Smooth muscle cell (in vitro differentiated cells): Measurements from ENCODE around the gene GAS1. TPM values are rescaled to one million over a fixed set of nuclear protein-coding genes. Genes with fewer than 3 reads are reported as not detected.

Experiments used
- DNase-seq: peaks from one replicate; lab custom pipeline; 2025; ENCODE audit not compliant: unreplicated experiment; lab: John Stamatoyannopoulos, UW
- H2AFZ ChIP-seq: fragments of 200-600 bp; sonication (generic); 2 replicates; pipeline ENCODE4 v1.6.0; 2016; ENCODE audit warnings: antibody characterized with exemption, low read depth, mild to moderate bottlenecking
- H3F3A ChIP-seq: fragments of 200-600 bp; sonication (generic); 2 replicates; pipeline ENCODE4 v1.6.0; 2017; ENCODE audit warnings: antibody characterized with exemption, low read depth
- H3K27ac ChIP-seq: fragments of 200-600 bp; sonication (generic); 2 replicates; pipeline ENCODE4 v1.5.1; 2016; ENCODE audit warnings: low read depth, mild to moderate bottlenecking
- H3K27me3 ChIP-seq: fragments of 200-600 bp; sonication (generic); 2 replicates; pipeline ENCODE4 v1.6.1; 2016; ENCODE audit warnings: low read depth, mild to moderate bottlenecking
- H3K36me3 ChIP-seq: fragments of 200-600 bp; sonication (generic); 2 replicates; pipeline ENCODE4 v1.5.1; 2016; ENCODE audit warnings: low read depth
- H3K4me1 ChIP-seq: fragments of 200-600 bp; sonication (generic); 2 replicates; pipeline ENCODE4 v1.5.1; 2016; ENCODE audit warnings: low read depth
- H3K4me2 ChIP-seq: fragments of 200-600 bp; sonication (generic); 2 replicates; pipeline ENCODE4 v1.6.0; 2016; ENCODE audit warnings: mild to moderate bottlenecking
- H3K4me3 ChIP-seq: fragments of 200-600 bp; sonication (generic); 2 replicates; pipeline ENCODE4 v1.5.1; 2016; ENCODE audit warnings: mild to moderate bottlenecking
- H3K79me2 ChIP-seq: fragments of 200-600 bp; sonication (generic); 2 replicates; pipeline ENCODE4 v1.6.0; 2016; ENCODE audit warnings: low read depth, mild to moderate bottlenecking
- H3K9ac ChIP-seq: fragments of 200-600 bp; sonication (generic); 2 replicates; pipeline ENCODE4 v1.6.0; 2016; ENCODE audit warnings: low read depth
- H3K9me3 ChIP-seq: fragments of 200-600 bp; sonication (generic); replicated peaks from 2 replicates; pipeline ENCODE4 v1.5.1; 2016; ENCODE audit warnings: low read depth
- H4K20me1 ChIP-seq: fragments of 200-600 bp; sonication (generic); 2 replicates; pipeline ENCODE4 v1.6.0; 2016; ENCODE audit warnings: low read depth
- WGBS: methylation state at CpG from one replicate; pipeline ENCODE4 v1.1.7; 2016; ENCODE audit warnings: low lambda C conversion rate; 5-methylcytosine and 5-hydroxymethylcytosine counted together
- polyA plus RNA-seq: library from polyadenylated mRNA; unstranded; fragments of >200 nt; fragmentation: Nextera tagmentation; extraction: Ambion mirVana; gene quantifications from 2 replicates; pipeline ENCODE4 v1.2.1, GENCODE V29; 2016
- total RNA-seq: library from RNA; depleted of rRNA; stranded (reverse); fragments of >200 nt; gene quantifications from 2 replicates; pipeline ENCODE4 v1.2.3, GENCODE V29; 2014
- TF ChIP-seq, protein P1 (sequence below): fragments of 200-600 bp; sonication (generic); IDR thresholded peaks from 2 replicates; pipeline ENCODE4 v1.5.1; 2017; ENCODE audit warnings: borderline replicate concordance, mild to moderate bottlenecking, antibody characterized with exemption; ENCODE audit not compliant: insufficient read depth, poor library complexity, severe bottlenecking

Gene GAS1
- total and polyA plus RNA-seq, 2 experiments from 2014 or later: 74.8 to 134 TPM

DNA sequence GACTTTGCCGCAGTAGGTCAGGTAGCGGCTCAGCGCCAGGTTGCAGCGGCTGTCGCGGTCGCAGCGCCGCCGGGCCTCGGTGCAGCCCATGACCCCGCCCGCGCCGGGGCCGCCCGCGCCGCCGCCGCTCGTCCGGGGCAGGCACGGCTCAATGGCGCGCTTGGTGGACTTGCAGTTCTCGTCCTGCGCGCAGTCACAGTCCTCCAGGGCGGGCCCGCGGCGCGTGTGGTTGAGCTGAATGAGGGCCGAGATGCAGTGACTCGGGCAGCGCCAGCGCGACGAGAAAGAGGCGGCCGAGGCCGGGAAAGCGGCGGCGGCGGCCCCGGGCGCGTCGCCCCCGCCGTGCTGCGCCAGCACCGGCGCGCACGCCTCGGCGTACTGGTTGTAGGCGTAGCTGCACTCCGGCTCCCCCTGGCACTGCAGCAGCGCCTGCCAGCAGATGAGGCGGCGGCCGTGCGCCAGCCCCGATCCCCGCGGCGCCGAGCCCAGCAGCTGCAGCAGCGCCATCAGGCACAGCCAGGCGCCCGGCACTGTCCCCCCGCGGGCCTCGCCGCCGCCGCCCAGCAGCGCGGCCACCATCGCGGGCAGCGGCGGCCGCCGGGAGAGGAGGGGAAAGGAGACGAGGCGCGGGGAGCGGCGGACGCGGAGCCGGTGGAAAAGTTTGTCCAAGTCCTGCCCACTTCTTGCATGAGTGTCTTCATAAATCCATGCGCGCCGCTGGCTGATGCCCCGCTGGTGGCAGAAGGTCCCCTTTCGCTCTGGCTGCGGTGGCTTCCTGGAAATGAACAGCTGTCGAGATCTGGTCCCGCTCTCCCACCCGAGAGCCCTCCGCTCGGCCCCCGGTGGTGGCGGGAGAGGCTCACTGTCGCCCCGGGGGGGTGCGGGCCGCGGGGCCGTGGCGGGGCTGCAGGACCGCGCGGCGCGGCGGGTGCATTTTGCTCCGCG is 833 bp downstream of the GAS1 start:
- peaks cover 17% of the 10 kb centered on the region for H4K20me1 ChIP-seq
- H3K4me2 ChIP-seq: peak overlapping the region; percentile 90
- TF ChIP-seq, protein P1, sequence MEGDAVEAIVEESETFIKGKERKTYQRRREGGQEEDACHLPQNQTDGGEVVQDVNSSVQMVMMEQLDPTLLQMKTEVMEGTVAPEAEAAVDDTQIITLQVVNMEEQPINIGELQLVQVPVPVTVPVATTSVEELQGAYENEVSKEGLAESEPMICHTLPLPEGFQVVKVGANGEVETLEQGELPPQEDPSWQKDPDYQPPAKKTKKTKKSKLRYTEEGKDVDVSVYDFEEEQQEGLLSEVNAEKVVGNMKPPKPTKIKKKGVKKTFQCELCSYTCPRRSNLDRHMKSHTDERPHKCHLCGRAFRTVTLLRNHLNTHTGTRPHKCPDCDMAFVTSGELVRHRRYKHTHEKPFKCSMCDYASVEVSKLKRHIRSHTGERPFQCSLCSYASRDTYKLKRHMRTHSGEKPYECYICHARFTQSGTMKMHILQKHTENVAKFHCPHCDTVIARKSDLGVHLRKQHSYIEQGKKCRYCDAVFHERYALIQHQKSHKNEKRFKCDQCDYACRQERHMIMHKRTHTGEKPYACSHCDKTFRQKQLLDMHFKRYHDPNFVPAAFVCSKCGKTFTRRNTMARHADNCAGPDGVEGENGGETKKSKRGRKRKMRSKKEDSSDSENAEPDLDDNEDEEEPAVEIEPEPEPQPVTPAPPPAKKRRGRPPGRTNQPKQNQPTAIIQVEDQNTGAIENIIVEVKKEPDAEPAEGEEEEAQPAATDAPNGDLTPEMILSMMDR: no peak
- 1% methylated on average over 92 of the region's 125 CpGs for WGBS
- H2AFZ ChIP-seq: no peak overlapping the region
- peak overlapping the region; percentile 65 for H3K9ac ChIP-seq
- peaks cover 42% of the 10 kb centered on the region for H3K4me1 ChIP-seq
- peaks cover 14% of the 10 kb centered on the region for H3F3A ChIP-seq
- peak; percentile 73 for DNase-seq
- no peaks in the 10 kb centered on the region for H3K36me3 ChIP-seq
- peak overlapping the region; percentile 94 for H3K4me3 ChIP-seq
- no peaks in the 10 kb centered on the region for H3K9me3 ChIP-seq
- H3K27ac ChIP-seq: peak overlapping the region; percentile 70
- H3K79me2 ChIP-seq: peaks cover 21% of the 10 kb centered on the region
- peaks cover 2% of the 10 kb centered on the region for H3K27me3 ChIP-seq

DNA sequence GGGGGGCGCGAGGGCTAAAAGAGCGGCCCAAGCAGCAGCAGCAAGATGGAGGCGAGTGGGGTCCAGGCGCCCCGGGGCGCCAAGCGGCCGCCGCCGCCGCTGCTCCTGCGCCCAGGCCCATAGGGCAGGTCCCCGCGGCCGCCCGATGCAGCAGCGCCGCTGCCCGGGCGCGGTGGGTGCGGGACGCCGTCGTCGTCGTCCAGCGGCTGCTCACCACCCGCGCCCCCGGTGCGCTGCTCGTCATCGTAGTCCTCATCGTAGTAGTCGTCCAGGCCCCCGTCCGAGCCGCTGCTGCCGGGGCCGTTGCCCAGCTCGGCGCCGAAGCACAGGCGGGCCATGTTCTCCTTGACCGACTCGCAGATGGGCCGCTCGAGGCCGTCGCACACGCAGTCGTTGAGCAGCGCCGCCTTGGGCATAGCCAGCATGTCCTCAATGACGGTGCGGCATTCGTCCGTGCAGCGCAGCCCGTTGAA is 1.5 kb downstream of the GAS1 start:
- H3K4me2 ChIP-seq: peak overlapping the region; percentile 90
- peaks cover 17% of the 10 kb centered on the region for H4K20me1 ChIP-seq
- H2AFZ ChIP-seq: peak overlapping the region; percentile 36
- peak; percentile 42 for DNase-seq
- peaks cover 14% of the 10 kb centered on the region for H3F3A ChIP-seq
- H3K27me3 ChIP-seq: peaks cover 9% of the 10 kb centered on the region
- peak overlapping the region; percentile 65 for H3K9ac ChIP-seq
- peak overlapping the region; percentile 70 for H3K27ac ChIP-seq
- H3K4me3 ChIP-seq: peak overlapping the region; percentile 94
- peaks cover 49% of the 10 kb centered on the region for H3K4me1 ChIP-seq
- peaks cover 21% of the 10 kb centered on the region for H3K79me2 ChIP-seq
- under 1% methylated on average over 61 of the region's 62 CpGs for WGBS
- TF ChIP-seq, protein P1: no peak
- H3K9me3 ChIP-seq: no peaks in the 10 kb centered on the region
- H3K36me3 ChIP-seq: no peaks in the 10 kb centered on the region

DNA sequence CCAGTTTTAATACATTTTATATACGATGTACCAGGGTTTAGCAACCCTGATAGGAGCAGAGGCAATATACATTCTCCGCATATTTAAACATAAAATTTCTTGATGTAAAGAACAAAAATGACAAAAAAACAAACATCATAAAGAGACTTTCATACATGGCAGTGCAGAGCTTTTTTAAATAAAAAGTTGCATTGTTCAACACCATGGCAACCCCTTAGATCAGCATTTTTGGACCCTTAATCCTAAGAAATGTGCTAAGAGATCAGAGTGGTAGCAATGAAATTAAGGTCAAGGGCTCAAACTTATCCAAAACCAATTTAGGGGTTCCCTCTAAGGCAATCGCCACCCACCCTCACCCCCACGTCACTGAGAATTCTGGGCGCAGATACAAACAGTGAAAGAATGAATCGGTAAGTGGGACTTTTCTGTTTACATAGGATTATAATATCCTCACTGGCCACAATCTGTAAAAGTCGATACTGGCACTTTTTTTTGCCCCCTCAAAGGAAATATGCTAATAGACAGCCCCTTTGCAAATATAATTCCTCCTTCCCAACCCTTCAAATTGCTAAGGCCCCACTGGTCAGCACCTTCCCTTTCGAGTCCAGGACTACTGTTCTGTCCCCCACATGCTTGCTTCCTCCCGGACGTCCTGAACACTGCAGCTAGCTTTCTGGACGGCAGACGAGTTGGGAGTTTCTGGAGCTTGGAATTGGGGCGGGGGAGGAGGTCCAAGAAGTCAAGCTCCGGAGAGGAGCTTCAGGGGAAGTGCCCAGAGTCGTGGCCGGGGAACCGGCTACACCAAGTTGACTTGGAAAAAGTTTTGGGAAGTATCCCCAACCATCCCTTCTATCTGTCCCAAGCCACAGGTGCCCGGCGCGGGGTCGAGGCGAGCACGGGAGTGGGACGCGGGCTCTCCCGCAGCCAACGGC is 2.2 kb downstream of the GAS1 start:
- Histone ChIP-seq H4K20me1 (peaks cover 17% of the 10 kb centered on the region), H3K79me2 (peaks cover 21% of the 10 kb centered on the region), H2AFZ (peak overlapping the region; percentile 36), H3K9me3 (no peaks in the 10 kb centered on the region), H3K27ac (peak overlapping the region; percentile 70), H3F3A (peaks cover 14% of the 10 kb centered on the region), H3K27me3 (peaks cover 16% of the 10 kb centered on the region), H3K9ac (peak overlapping the region; percentile 65), H3K4me1 (peaks cover 56% of the 10 kb centered on the region), H3K4me2 (peak overlapping the region; percentile 90), H3K36me3 (no peaks in the 10 kb centered on the region), H3K4me3 (peak overlapping the region; percentile 94)
- TF ChIP-seq, protein P1: no peak
- DNase-seq: no peak
- WGBS: 8% methylated on average over 27 of the region's 27 CpGs
